HCT116 (cell line): ENCODE data around the gene CSN3. TPM values are rescaled to one million over a fixed set of nuclear protein-coding genes. Genes with fewer than 3 reads are reported as not detected.

ENCODE experiments used
- ATAC-seq: fragments of 200-7000 bp; cut with Tn5 transposase; 2 replicates; pipeline ENCODE4 v1.9.1; 2020; ENCODE audit warnings: mild to moderate bottlenecking, moderate library complexity
- BruUV-seq: library from RNA; stranded (reverse); fragments of 400-500 nt; replicated peaks from 2 replicates; lab custom pipeline; 2021; lab: Mats Ljungman, UMichigan
- CTCF ChIA-PET: fragments of 300-600 bp; sonication (Branson Sonifier 250); formaldehyde crosslinking; loops from one replicate; lab custom pipeline; 2021; ENCODE audit warnings: antibody characterized with exemption; lab: Charles Lee
- POLR2A ChIA-PET: fragments of 300-600, 350-600 bp; sonication (Branson Sonifier 250); formaldehyde crosslinking; loops from one replicate; lab custom pipeline; 2021; ENCODE audit warnings: antibody characterized with exemption; lab: Charles Lee
- RAD21 ChIA-PET, 2 experiments: fragments of 300-600 bp; sonication (Branson Sonifier 250); formaldehyde crosslinking; loops; one replicate each; lab custom pipeline; 2023; ENCODE audit warnings: low total read pairs in 2 of 2; ENCODE audit not compliant: uncharacterized antibody in 2 of 2, unreplicated experiment in 2 of 2, low non-redundant PET in 1 of 2; lab: Charles Lee
- DNase-seq: peaks from one replicate; pipeline ENCODE4 v3.0.0-alpha.2; 2010; ENCODE audit warnings: low read depth, low spot score
- H2AFZ ChIP-seq: fragments of 200-600 bp; shearing (Covaris generic), sonication (generic); 2 replicates; pipeline ENCODE4 v1.6.1; 2017; ENCODE audit warnings: low read depth, mixed run types, mixed read lengths, antibody characterized with exemption, low read length; ENCODE audit not compliant: poor library complexity, severe bottlenecking
- H3K27ac ChIP-seq: 2 replicates; pipeline ENCODE4 v1.5.1; 2012; ENCODE audit warnings: low read depth, low read length
- H3K27me3 ChIP-seq: fragments of 200-600 bp; sonication (generic); 2 replicates; pipeline ENCODE4 v1.6.1; 2016; ENCODE audit warnings: mixed run types, low read length, mixed read lengths; ENCODE audit not compliant: insufficient read depth
- H3K36me3 ChIP-seq, 2 experiments: fragments of 200-500 bp in 1 of 2; fragments of 200-600 bp in 1 of 2; sonication (Bioruptor generic) in 1 of 2; sonication (generic) in 1 of 2; 2 replicates each; pipeline versions ENCODE4 v1.5.1 to v1.6.1; 2014 to 2016; ENCODE audit warnings: low read length in 2 of 2, inconsistent platforms in 1 of 2, mixed read lengths in 1 of 2, mixed run types in 1 of 2; ENCODE audit not compliant: insufficient read depth in 2 of 2, control insufficient read depth in 1 of 2
- H3K4me1 ChIP-seq, 2 experiments: fragments of 200-600 bp in 1 of 2; sonication (generic) in 1 of 2; 2 replicates each; pipeline versions ENCODE4 v1.5.1 to v1.6.1; 2012 to 2017; ENCODE audit warnings: low read length in 2 of 2, inconsistent platforms in 1 of 2, mild to moderate bottlenecking in 1 of 2, mixed read lengths in 1 of 2, mixed run types in 1 of 2, moderate library complexity in 1 of 2; ENCODE audit not compliant: insufficient read depth in 2 of 2, control insufficient read depth in 1 of 2
- H3K4me2 ChIP-seq: fragments of 200-600 bp; sonication (generic); 2 replicates; pipeline ENCODE4 v1.6.1; 2017; ENCODE audit warnings: mixed run types, low read length, mixed read lengths
- H3K4me3 ChIP-seq, 2 experiments: fragments of 200-600 bp in 1 of 2; sonication (generic) in 1 of 2; replicated peaks in 1 of 2; 2 replicates each; pipeline ENCODE4 v1.5.1; 2011 to 2016; ENCODE audit warnings: low read length in 2 of 2, control low read depth in 1 of 2, low read depth in 1 of 2, mild to moderate bottlenecking in 1 of 2, mixed read lengths in 1 of 2, mixed run types in 1 of 2
- H3K79me2 ChIP-seq: fragments of 200-600 bp; sonication (generic); 2 replicates; pipeline ENCODE4 v1.6.1; 2017; ENCODE audit warnings: mild to moderate bottlenecking, mixed run types, low read length, moderate library complexity, mixed read lengths; ENCODE audit not compliant: insufficient read depth
- H3K9ac ChIP-seq: fragments of 200-600 bp; sonication (generic); 2 replicates; pipeline ENCODE4 v1.6.1; 2016; ENCODE audit warnings: low read length, mixed read lengths
- H3K9me2 ChIP-seq: fragments of 200-600 bp; sonication (generic), shearing (Covaris generic); 2 replicates; pipeline ENCODE4 v1.6.1; 2017; ENCODE audit warnings: mixed run types, mild to moderate bottlenecking, moderate library complexity; ENCODE audit not compliant: insufficient read depth
- H3K9me3 ChIP-seq, 2 experiments: fragments of 200-500 bp in 1 of 2; fragments of 200-600 bp in 1 of 2; sonication (Bioruptor generic) in 1 of 2; sonication (generic) in 1 of 2; 2 replicates each; pipeline ENCODE4 v1.6.1; 2014 to 2017; ENCODE audit warnings: low read length in 2 of 2, mixed read lengths in 2 of 2, inconsistent platforms in 1 of 2, low read depth in 1 of 2, mild to moderate bottlenecking in 1 of 2, mixed run types in 1 of 2, moderate library complexity in 1 of 2; ENCODE audit not compliant: control insufficient read depth in 1 of 2, insufficient read depth in 1 of 2
- H4K20me1 ChIP-seq: fragments of 200-600 bp; sonication (generic), shearing (Covaris generic); 2 replicates; pipeline ENCODE4 v1.6.1; 2017; ENCODE audit warnings: mixed run types, mild to moderate bottlenecking, moderate library complexity; ENCODE audit not compliant: insufficient read depth
- CBX3 ChIP-seq: IDR thresholded peaks from 2 replicates; pipeline ENCODE4 v1.6.1; 2012; ENCODE audit warnings: low read depth
- CEBPB ChIP-seq: IDR thresholded peaks from 2 replicates; pipeline ENCODE4 v1.6.1; 2012; ENCODE audit warnings: low read depth
- EGR1 ChIP-seq: IDR thresholded peaks from 2 replicates; pipeline ENCODE4 v1.6.1; 2012; ENCODE audit warnings: low read depth
- ELF1 ChIP-seq: IDR thresholded peaks from 2 replicates; pipeline ENCODE4 v1.6.1; 2012; ENCODE audit warnings: low read depth, borderline replicate concordance
- FOSL1 ChIP-seq: IDR thresholded peaks from 2 replicates; pipeline ENCODE4 v1.6.1; 2012; ENCODE audit warnings: low read depth
- YY1 ChIP-seq: IDR thresholded peaks from 2 replicates; pipeline ENCODE4 v1.6.1; 2011; ENCODE audit warnings: low read length, low read depth, moderate library complexity, mild to moderate bottlenecking; ENCODE audit not compliant: insufficient replicate concordance; ENCODE audit errors: extremely low read depth
- ZBTB33 ChIP-seq: IDR thresholded peaks from 2 replicates; pipeline ENCODE4 v1.6.1; 2011; ENCODE audit warnings: mild to moderate bottlenecking, low read length, moderate library complexity; ENCODE audit not compliant: insufficient replicate concordance; ENCODE audit errors: extremely low read depth
- ZFX ChIP-seq: fragments of 450-650 bp; IDR thresholded peaks from 2 replicates; pipeline ENCODE4 v1.6.1; 2017
- intact Hi-C: fragments of 100-400 bp; cut with micrococcal nuclease; formaldehyde crosslinking; loops from 2 replicates; pipeline ENCODE4 v1.10.0; 2022
- total RNA-seq: library from RNA; stranded (reverse); gene quantifications from one replicate; pipeline ENCODE4 v1.2.1, GENCODE V29; 2021; ENCODE audit not compliant: unreplicated experiment
- TF ChIP-seq, protein P1 (sequence below): IDR thresholded peaks from 2 replicates; pipeline ENCODE4 v1.6.1; 2012
- TF ChIP-seq, protein P2 (sequence below): IDR thresholded peaks from 2 replicates; pipeline ENCODE4 v1.6.1; 2012

The CSN3 gene
- total RNA-seq, 1 experiment from 2014 or later = not detected

DNA sequence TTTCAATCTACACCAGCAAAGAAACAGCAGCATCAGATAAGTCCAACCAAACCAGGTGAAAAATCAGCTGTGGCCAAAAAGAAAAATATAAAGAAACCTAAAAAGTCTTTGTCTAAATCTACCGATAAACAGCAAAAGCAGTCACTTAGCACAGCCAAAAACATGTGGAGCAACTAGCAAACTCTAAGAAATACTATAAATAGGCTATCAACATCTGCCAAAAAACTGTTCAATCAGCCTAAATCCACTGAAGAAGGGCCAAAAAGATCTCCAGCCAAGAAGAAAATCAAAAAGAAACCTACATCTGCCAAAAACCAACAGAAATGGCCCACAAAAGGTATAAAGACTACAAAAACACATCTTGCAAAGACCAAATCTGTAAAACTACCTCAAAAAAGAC lies 55.7 kb downstream of the CSN3 start:
- ChIA-PET CTCF (no interaction called here), POLR2A (no interaction called here)
- BruUV-seq = no TSS peak

More for the DNA sequence above, 55.7 kb downstream of the CSN3 start:
- Histone ChIP-seq H3K79me2 (no peaks in the 10 kb centered on the region), H3K36me3 (no peaks in the 10 kb centered on the region), H3K4me1 (no peaks in the 10 kb centered on the region), H4K20me1 (no peaks in the 10 kb centered on the region), H3K27ac (no peak overlapping the region), H3K4me2 (no peak overlapping the region), H3K9me2 (no peaks in the 10 kb centered on the region), H3K27me3 (no peaks in the 10 kb centered on the region), H2AFZ (no peak overlapping the region), H3K4me3 (no peak overlapping the region), H3K9me3 (no peaks in the 10 kb centered on the region), H3K9ac (no peak overlapping the region)
- ATAC-seq (no peak), DNase-seq (no peak)
- RAD21 ChIA-PET = no interaction called here
- intact Hi-C loops = no loop called here
- TF ChIP-seq ZFX = no peak
- TF ChIP-seq CEBPB = no peak
- TF ChIP-seq ZBTB33 = no peak
- TF ChIP-seq FOSL1 = no peak
- no peak for TF ChIP-seq ELF1
- TF ChIP-seq CBX3 = no peak
- no peak for TF ChIP-seq YY1
- TF ChIP-seq, protein P1, sequence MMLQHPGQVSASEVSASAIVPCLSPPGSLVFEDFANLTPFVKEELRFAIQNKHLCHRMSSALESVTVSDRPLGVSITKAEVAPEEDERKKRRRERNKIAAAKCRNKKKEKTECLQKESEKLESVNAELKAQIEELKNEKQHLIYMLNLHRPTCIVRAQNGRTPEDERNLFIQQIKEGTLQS = no peak
- TF ChIP-seq, protein P2, sequence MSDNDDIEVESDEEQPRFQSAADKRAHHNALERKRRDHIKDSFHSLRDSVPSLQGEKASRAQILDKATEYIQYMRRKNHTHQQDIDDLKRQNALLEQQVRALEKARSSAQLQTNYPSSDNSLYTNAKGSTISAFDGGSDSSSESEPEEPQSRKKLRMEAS = no peak
- TF ChIP-seq EGR1 = no peak
